Erythroblast (primary cell): ENCODE results near the gene CDK5R2.

Experiments used
- GATA1 ChIP-seq: IDR thresholded peaks from 2 replicates; pipeline ENCODE4 v1.6.1; 2011; ENCODE audit warnings: low read depth, mild to moderate bottlenecking, control low read depth, low read length, moderate library complexity
- POLR2A ChIP-seq: IDR thresholded peaks from 2 replicates; pipeline ENCODE4 v1.6.1; 2011; ENCODE audit warnings: mild to moderate bottlenecking, low read length

DNA sequence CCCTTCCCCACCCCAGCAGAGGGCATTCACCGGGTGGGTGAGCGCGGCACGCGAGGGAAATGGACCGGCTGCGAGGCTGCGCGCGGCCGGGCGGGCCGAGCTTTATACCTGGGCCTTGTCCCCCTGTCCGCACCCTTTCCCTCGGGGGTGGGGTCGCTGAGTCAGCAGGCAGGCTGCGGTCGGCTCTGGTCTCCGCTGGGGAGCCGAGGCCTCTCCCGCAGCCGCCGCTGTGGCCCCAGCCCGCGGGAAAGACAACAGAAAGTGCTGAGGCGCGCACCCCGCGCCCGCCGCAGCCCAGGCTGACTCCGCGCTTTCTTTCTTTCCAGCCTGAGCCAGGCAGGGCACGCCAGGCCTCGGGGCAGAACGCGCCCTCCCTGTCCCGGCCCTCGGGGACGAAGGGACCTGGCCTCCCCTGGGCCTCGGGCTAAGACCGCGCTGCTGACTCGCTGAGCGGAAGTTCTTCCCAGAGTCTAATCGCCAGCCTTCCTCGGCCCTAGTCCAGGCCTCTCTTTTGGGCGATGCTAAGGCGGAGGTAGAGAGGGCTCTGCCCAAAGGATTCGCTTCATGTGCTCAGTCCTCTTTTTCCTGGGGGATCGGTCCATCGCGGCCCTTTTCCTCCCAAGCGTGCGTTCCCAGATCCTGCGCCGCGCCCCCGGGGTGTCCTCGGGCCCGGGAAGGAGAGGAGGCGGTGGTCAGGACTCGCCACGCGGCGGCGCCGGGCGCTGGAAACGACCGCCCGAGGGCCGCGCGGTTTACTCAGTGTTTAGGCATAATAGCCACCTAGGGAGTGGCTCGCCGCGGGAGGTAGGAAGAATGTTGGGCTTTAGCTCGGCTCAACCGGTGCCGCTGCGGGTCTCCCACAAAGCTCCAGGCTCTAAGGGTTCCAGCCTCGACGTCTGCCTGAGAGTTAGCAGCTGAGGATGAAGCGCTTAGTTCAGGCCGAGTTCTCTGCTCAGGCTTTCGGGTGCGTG lies 34.2 kb downstream of the CDK5R2 start, which contains the start of gene CRYBA2:
- TF ChIP-seq POLR2A (no peak), GATA1 (no peak)
